K562 (cell line): Measurements from ENCODE around the gene SRF. TPM values are rescaled to one million over a fixed set of nuclear protein-coding genes. Genes with fewer than 3 reads are reported as not detected.
A peak's percentile ranks its signal among the peaks of the same experiment; 100 is the strongest.

Source experiments
- ATF4 ChIP-seq: fragments of 450-650 bp; formaldehyde crosslinking; IDR thresholded peaks from 2 replicates; pipeline ENCODE4 v1.4.0; 2022; ENCODE audit warnings: mild to moderate bottlenecking, moderate library complexity
- CHAMP1 ChIP-seq: fragments of 450-650 bp; IDR thresholded peaks from 2 replicates; pipeline ENCODE4 v1.6.1; 2016; ENCODE audit warnings: mild to moderate bottlenecking
- CREBBP ChIP-seq: IDR thresholded peaks from one replicate; pipeline ENCODE4 v1.6.1; 2012; ENCODE audit warnings: low read depth, mild to moderate bottlenecking, control low read depth, inconsistent platforms, low read length
- CREM ChIP-seq: IDR thresholded peaks from 2 replicates; pipeline ENCODE4 v1.6.1; 2014; ENCODE audit warnings: antibody characterized with exemption, low read depth
- E2F4 ChIP-seq: sonication (generic); formaldehyde crosslinking; IDR thresholded peaks from 2 replicates; pipeline ENCODE4 v1.8.0; 2022; ENCODE audit warnings: mild to moderate bottlenecking, low read depth, missing genetic modification reagents
- ETS1 ChIP-seq: conservative IDR thresholded peaks from 2 replicates; pipeline ENCODE4 v1.6.1; 2011; ENCODE audit warnings: low read depth, mild to moderate bottlenecking, low read length; ENCODE audit not compliant: control insufficient read depth
- FOSL1 ChIP-seq: fragments of 200-800 bp; sonication (Bioruptor generic); conservative IDR thresholded peaks from 2 replicates; pipeline ENCODE4 v1.6.1; 2016; ENCODE audit warnings: missing genetic modification characterization, missing compliant biosample characterization
- ILF3 ChIP-seq: fragments of 450-650 bp; IDR thresholded peaks from 2 replicates; pipeline ENCODE4 v1.6.1; 2018; ENCODE audit warnings: antibody characterized with exemption, mild to moderate bottlenecking, moderate library complexity, borderline replicate concordance
- MLX ChIP-seq, 2 experiments: fragments of 450-650 bp in 1 of 2; sonication (generic) in 1 of 2; formaldehyde crosslinking; conservative IDR thresholded peaks; 2 replicates each; pipeline versions ENCODE4 v1.4.0 to v1.8.1; 2020 to 2022; ENCODE audit warnings: mild to moderate bottlenecking in 1 of 2, missing genetic modification reagents in 1 of 2
- NEUROD1 ChIP-seq: fragments of 150-350 bp; IDR thresholded peaks from 2 replicates; pipeline ENCODE4 v1.6.1; 2014; ENCODE audit warnings: borderline replicate concordance, low read length, low read depth; ENCODE audit not compliant: partially characterized antibody
- NKRF ChIP-seq: fragments of 450-650 bp; IDR thresholded peaks from 2 replicates; pipeline ENCODE4 v1.6.1; 2016; ENCODE audit warnings: borderline replicate concordance
- PPARD ChIP-seq: fragments of 250-450 bp; sonication (Bioruptor Pico); IDR thresholded peaks from 2 replicates; pipeline ENCODE4 v1.8.0; 2022; ENCODE audit warnings: inconsistent platforms, mild to moderate bottlenecking, moderate library complexity
- RBM25 ChIP-seq: fragments of 200-400 bp; formaldehyde crosslinking; IDR thresholded peaks from 2 replicates; pipeline ENCODE4 v1.6.1; 2018; ENCODE audit warnings: low read length, low read depth, moderate library complexity; ENCODE audit not compliant: severe bottlenecking
- RFX5 ChIP-seq: IDR thresholded peaks from 2 replicates; pipeline ENCODE4 v1.6.1; 2011; ENCODE audit warnings: low read depth, mild to moderate bottlenecking, improper control_type of control experiment, low read length
- SIX5 ChIP-seq, 2 experiments: IDR thresholded peaks; 2 replicates each; pipeline ENCODE4 v1.6.1; 2011; ENCODE audit warnings: low read length in 2 of 2, borderline replicate concordance in 1 of 2, low read depth in 1 of 2, mild to moderate bottlenecking in 1 of 2, moderate library complexity in 1 of 2; ENCODE audit not compliant: insufficient read depth in 1 of 2
- ZNF41 ChIP-seq: fragments of 250-450 bp; sonication (Bioruptor Pico); conservative IDR thresholded peaks from 2 replicates; pipeline ENCODE4 v1.4.0; 2020; ENCODE audit warnings: mild to moderate bottlenecking
- ZNF717 ChIP-seq: fragments of 250-450 bp; sonication (Bioruptor Pico); IDR thresholded peaks from 2 replicates; pipeline ENCODE4 v1.5.0; 2021
- ZNF778 ChIP-seq: fragments of 450-650 bp; formaldehyde crosslinking; IDR thresholded peaks from 2 replicates; pipeline ENCODE4 v1.4.0; 2020; ENCODE audit warnings: mild to moderate bottlenecking, moderate library complexity
- polyA plus RNA-seq, 8 experiments: library from polyadenylated mRNA; depleted of rRNA in 4 of 8; stranded (reverse) in 5 of 8; unstranded in 3 of 8; fragments of >200 nt; fragmentation: Nextera tagmentation in 2 of 8; fragmentation: Illumina TruSeq in 1 of 8; extraction: Ambion mirVana in 2 of 8; extraction: Trizol in 1 of 8; gene quantifications; 2 replicates each; pipeline versions ENCODE4 v1.2.1 to v1.2.3, GENCODE V29; 2011 to 2014; ENCODE audit warnings: inconsistent platforms in 1 of 8, missing spikeins in 1 of 8
- total RNA-seq, 7 experiments: library from RNA; depleted of rRNA in 6 of 7; stranded (reverse); fragments of >200 nt in 6 of 7; fragmentation: Illumina TruSeq in 2 of 7; extraction: Trizol in 2 of 7; gene quantifications; 2 replicates each; pipeline versions ENCODE4 v1.2.1 to v1.2.3, GENCODE V29; 2011 to 2021; ENCODE audit warnings: low replicate concordance in 1 of 7

SRF gene
- total and polyA plus RNA-seq, 9 of the 15 experiments (the other 6 are each of a cell fraction or from before 2014, with no cell fraction given): 2.5 to 37.0 (median 24.6) TPM

GRCh38 chr6:43174263-43175112 is 3.4 kb downstream of the SRF start (continued):
- no peak for TF ChIP-seq SIX5 (IDR thresholded peaks at IDR 0.05; ENCODE audit: borderline replicate concordance in 1 of 2, insufficient read depth in 1 of 2, low read depth in 1 of 2, low read length in 2 of 2)
- TF ChIP-seq PPARD: no peak
- TF ChIP-seq FOSL1 (tag): peak; percentile 89
- TF ChIP-seq ZNF717: no peak
- TF ChIP-seq ZNF778: no peak
- TF ChIP-seq MLX (CRISPR knock-in tag; conservative IDR thresholded peaks at IDR 0.05): no peak
- peak; percentile 80; the same call in 1 of the 2 replicates for TF ChIP-seq NKRF
- no peak for TF ChIP-seq CHAMP1
- no peak for TF ChIP-seq ILF3
- TF ChIP-seq CREBBP: no peak
- no peak for TF ChIP-seq ZNF41 (CRISPR knock-in tag)
- TF ChIP-seq RBM25: peak; percentile 99
- peak; percentile 99 for TF ChIP-seq NEUROD1
- TF ChIP-seq CREM: peak; percentile 70
- TF ChIP-seq ETS1: 0 out of 2 replicates have a peak, but pooled peaks have one; percentile 25
- TF ChIP-seq E2F4 (CRISPR knock-in tag): no peak
- no peak for TF ChIP-seq ATF4 (CRISPR knock-in tag)
- TF ChIP-seq RFX5: peak; percentile 65; the same call in 1 of the 2 replicates
